ENCODE data around the gene WDR73. TPM values are rescaled to one million over a fixed set of nuclear protein-coding genes. Genes with fewer than 3 reads are reported as not detected.

The WDR73 gene
- total and polyA plus RNA-seq, 4 donors: 7.5 to 16.0 (median 10.1) TPM

GRCh38 chr15:84661001-84661400 lies 6.9 kb upstream of the WDR73 start:
- DNase-seq (ENCODE audit: low spot score): no peak
- no peak overlapping the region for H3K4me3 ChIP-seq (ENCODE audit: low read depth in 1 of 3, low read length in 3 of 3)
- no peak overlapping the region for H3K9ac ChIP-seq (ENCODE audit: low read depth in 1 of 2, low read length in 2 of 2)
- no peaks in the 10 kb centered on the region for H3K27me3 ChIP-seq (ENCODE audit: control insufficient read depth in 4 of 4, insufficient read depth in 4 of 4, low read length in 3 of 4)
- peaks cover under 1 to 12% (median 6%) of the 10 kb centered on the region in 4 donors for H3K36me3 ChIP-seq (ENCODE audit: control insufficient read depth in 4 of 4, insufficient read depth in 3 of 4, low read depth in 1 of 4, low read length in 3 of 4)
- peaks cover 0 to 8% (median 5%) of the 10 kb centered on the region in 4 donors for H3K4me1 ChIP-seq (ENCODE audit: control insufficient read depth in 4 of 4, insufficient read depth in 4 of 4, low read length in 3 of 4)
- 98% methylated on average over 10 of the region's 10 CpGs for WGBS
- TF ChIP-seq JUND (IDR thresholded peaks at IDR 0.05): no peak
- no peak for TF ChIP-seq ATF3 (IDR thresholded peaks at IDR 0.05)
- no peak for TF ChIP-seq CTCF (IDR thresholded peaks at IDR 0.05; ENCODE audit: low read depth, low read length, missing input control)
- TF ChIP-seq EGR1 (IDR thresholded peaks at IDR 0.05; ENCODE audit: low read depth in 2 of 2): no peak
- no peak for TF ChIP-seq GABPA (IDR thresholded peaks at IDR 0.05 in 1 of 2, conservative IDR thresholded peaks at IDR 0.05 in 1 of 2)
- no peak for TF ChIP-seq RXRA (IDR thresholded peaks at IDR 0.05)
- no peak for TF ChIP-seq YY1 (IDR thresholded peaks at IDR 0.05)
- no peak for TF ChIP-seq HNF4G (IDR thresholded peaks at IDR 0.05)
- no peak for TF ChIP-seq FOXA2 (IDR thresholded peaks at IDR 0.05)
- no peak for TF ChIP-seq MAX (IDR thresholded peaks at IDR 0.05)
- TF ChIP-seq TAF1 (conservative IDR thresholded peaks at IDR 0.05): no peak
- no peaks in the 10 kb centered on the region for H3K9me3 ChIP-seq (ENCODE audit: control insufficient read depth in 4 of 4, low read length in 3 of 4)
- no peak overlapping the region for H3K27ac ChIP-seq (ENCODE audit: low read depth in 1 of 2, low read length in 2 of 2)

- peaks cover 0 to 5% (median 0%) of the 10 kb centered on the region in 4 donors for H3K36me3 ChIP-seq (ENCODE audit: control insufficient read depth in 4 of 4, insufficient read depth in 3 of 4, low read depth in 1 of 4, low read length in 3 of 4)
- H3K9me3 ChIP-seq (ENCODE audit: control insufficient read depth in 4 of 4, low read length in 3 of 4): no peaks in the 10 kb centered on the region
- no peak overlapping the region for H3K27ac ChIP-seq (ENCODE audit: low read depth in 1 of 2, low read length in 2 of 2)
- H3K4me1 ChIP-seq (ENCODE audit: control insufficient read depth in 4 of 4, insufficient read depth in 4 of 4, low read length in 3 of 4): peaks cover 0 to 11% (median 7%) of the 10 kb centered on the region in 4 donors
- WGBS: 91% methylated on average over 4 of the region's 4 CpGs
- no peak for DNase-seq (ENCODE audit: low spot score)
- no peak overlapping the region for H3K9ac ChIP-seq (ENCODE audit: low read depth in 1 of 2, low read length in 2 of 2)
- H3K27me3 ChIP-seq (ENCODE audit: control insufficient read depth in 4 of 4, insufficient read depth in 4 of 4, low read length in 3 of 4): no peaks in the 10 kb centered on the region
- TF ChIP-seq FOXA2 (IDR thresholded peaks at IDR 0.05) (no peak), RXRA (IDR thresholded peaks at IDR 0.05) (no peak), YY1 (IDR thresholded peaks at IDR 0.05) (no peak), GABPA (IDR thresholded peaks at IDR 0.05 in 1 of 2, conservative IDR thresholded peaks at IDR 0.05 in 1 of 2) (no peak), CTCF (IDR thresholded peaks at IDR 0.05; ENCODE audit: low read depth, low read length, missing input control) (no peak), SP1 (IDR thresholded peaks at IDR 0.05) (no peak), EGR1 (IDR thresholded peaks at IDR 0.05; ENCODE audit: low read depth in 2 of 2) (no peak), HNF4G (IDR thresholded peaks at IDR 0.05) (no peak)
- H3K4me3 ChIP-seq (ENCODE audit: low read depth in 1 of 3, low read length in 3 of 3): no peak overlapping the region
Measured at GRCh38 chr15:84659904-84660781, 6.1 kb upstream of the WDR73 start.

Data from liver (tissue), 9 donors.